H4 (cell line): ENCODE data around the gene HOOK2. TPM values are rescaled to one million over a fixed set of nuclear protein-coding genes. Genes with fewer than 3 reads are reported as not detected.

Source experiments
- DNase-seq: peaks from one replicate; pipeline ENCODE4 v3.0.0-alpha.2; 2015; ENCODE audit warnings: low spot score
- total RNA-seq: library from RNA; depleted of rRNA; stranded (reverse); fragments of >200 nt; shearing (Covaris generic); gene quantifications from 2 replicates; pipeline ENCODE4 v1.2.3, GENCODE V29; 2014

Gene HOOK2
- total RNA-seq, 1 experiment from 2014 or later, result 8.6 TPM

- DNase-seq, result no peak
Observed at GRCh38 chr19:12783849-12784393, 8.6 kb upstream of the HOOK2 start.

GRCh38 chr19:12783291-12783848 lies 8.0 kb upstream of the HOOK2 start:
- DNase-seq, result no peak

GRCh38 chr19:12782424-12783290 lies 7.3 kb upstream of the HOOK2 start:
- no peak for DNase-seq

- DNase-seq, result no peak
Observed at GRCh38 chr19:12782174-12782423, 6.7 kb upstream of the HOOK2 start.

GRCh38 chr19:12779162-12779993 lies 4.0 kb upstream of the HOOK2 start:
- DNase-seq, result peak; percentile 82

GRCh38 chr19:12778905-12779161 lies 3.5 kb upstream of the HOOK2 start:
- no peak for DNase-seq

- DNase-seq, result peak; percentile 82
Observed at GRCh38 chr19:12778017-12778904, 2.9 kb upstream of the HOOK2 start.

- DNase-seq, result no peak
Observed at GRCh38 chr19:12777217-12778016, 2.1 kb upstream of the HOOK2 start.

- no peak for DNase-seq
Observed at GRCh38 chr19:12773571-12773970, 1.8 kb downstream of the HOOK2 start.

GRCh38 chr19:12772323-12772722 lies 3.0 kb downstream of the HOOK2 start:
- no peak for DNase-seq

- DNase-seq, result no peak
Observed at GRCh38 chr19:12770922-12771321, 4.4 kb downstream of the HOOK2 start.

- no peak for DNase-seq
Observed at GRCh38 chr19:12769689-12770088, 5.7 kb downstream of the HOOK2 start.

GRCh38 chr19:12767666-12768065 lies 7.7 kb downstream of the HOOK2 start:
- no peak for DNase-seq

- no peak for DNase-seq
Observed at GRCh38 chr19:12767150-12767549, 8.2 kb downstream of the HOOK2 start.

- DNase-seq, result no peak
Observed at GRCh38 chr19:12766051-12766521, 9.3 kb downstream of the HOOK2 start.

GRCh38 chr19:12764698-12765097 lies 10.7 kb downstream of the HOOK2 start:
- no peak for DNase-seq

- no peak for DNase-seq
Observed at GRCh38 chr19:12763100-12763499, 12.3 kb downstream of the HOOK2 start.

GRCh38 chr19:12759686-12760085 lies 15.7 kb downstream of the HOOK2 start:
- no peak for DNase-seq

GRCh38 chr19:12757544-12758274 lies 17.6 kb downstream of the HOOK2 start:
- DNase-seq, result peak; percentile 42
